Neural cell (in vitro differentiated cells): ENCODE measurements around the gene TSSC4. TPM values are rescaled to one million over a fixed set of nuclear protein-coding genes. Genes with fewer than 3 reads are reported as not detected.

Source experiments
- H2AFZ ChIP-seq: fragments of 200-600, 300-800 bp; sonication (generic), shearing (Covaris generic); 2 replicates; pipeline ENCODE4 v1.6.0; 2014; ENCODE audit warnings: low read depth, mild to moderate bottlenecking, antibody characterized with exemption, low read length, moderate library complexity
- H3F3A ChIP-seq: fragments of 200-600 bp; shearing (Covaris generic); 2 replicates; pipeline ENCODE4 v1.6.1; 2016; ENCODE audit warnings: mild to moderate bottlenecking, moderate library complexity, mixed read lengths, antibody characterized with exemption, low read length; ENCODE audit not compliant: insufficient read depth, poor library complexity, severe bottlenecking
- H3K27ac ChIP-seq: fragments of 200-600, 300-800 bp; sonication (generic), shearing (Covaris generic); 2 replicates; pipeline ENCODE4 v1.5.1; 2014; ENCODE audit warnings: mild to moderate bottlenecking, low read length, moderate library complexity
- H3K27me3 ChIP-seq: fragments of 300-800, 200-600 bp; sonication (generic), shearing (Covaris generic); 2 replicates; pipeline ENCODE4 v1.6.0; 2014; ENCODE audit warnings: mild to moderate bottlenecking, low read depth, low read length, moderate library complexity; ENCODE audit not compliant: insufficient read depth
- H3K36me3 ChIP-seq: fragments of 300-800, 200-600 bp; sonication (generic), shearing (Covaris generic); 2 replicates; pipeline ENCODE4 v1.5.1; 2014; ENCODE audit warnings: mild to moderate bottlenecking, antibody characterized with exemption, low read length, moderate library complexity; ENCODE audit not compliant: insufficient read depth
- H3K4me2 ChIP-seq: fragments of 300-800, 200-600 bp; sonication (generic), shearing (Covaris generic); 2 replicates; pipeline ENCODE4 v1.6.0; 2014; ENCODE audit warnings: mild to moderate bottlenecking, low read length
- H3K4me3 ChIP-seq: fragments of 300-800, 200-600 bp; sonication (generic), shearing (Covaris generic); 2 replicates; pipeline ENCODE4 v1.5.1; 2014; ENCODE audit warnings: mild to moderate bottlenecking, low read length, moderate library complexity
- H3K79me2 ChIP-seq: fragments of 200-600 bp; shearing (Covaris generic); replicated peaks from 2 replicates; pipeline ENCODE4 v1.6.0; 2014; ENCODE audit warnings: mild to moderate bottlenecking, low read length, moderate library complexity; ENCODE audit not compliant: insufficient read depth
- H3K9ac ChIP-seq: fragments of 300-800, 200-600 bp; sonication (generic), shearing (Covaris generic); 2 replicates; pipeline ENCODE4 v1.6.1; 2016; ENCODE audit warnings: mild to moderate bottlenecking, low read length, mixed read lengths
- H3K9me2 ChIP-seq: fragments of 200-600 bp; shearing (Covaris generic); 2 replicates; pipeline ENCODE4 v1.6.1; 2016; ENCODE audit warnings: mild to moderate bottlenecking, low read length, mixed read lengths; ENCODE audit not compliant: insufficient read depth
- H3K9me3 ChIP-seq: fragments of 200-600, 300-800 bp; sonication (generic), shearing (Covaris generic); 2 replicates; pipeline ENCODE4 v1.6.1; 2016; ENCODE audit warnings: mild to moderate bottlenecking, mixed run types, low read length, moderate library complexity, mixed read lengths
- H4K20me1 ChIP-seq: fragments of 200-600 bp; shearing (Covaris generic); 2 replicates; pipeline ENCODE4 v1.6.1; 2016; ENCODE audit warnings: mild to moderate bottlenecking, mixed run types; ENCODE audit not compliant: insufficient read depth
- EP300 ChIP-seq: fragments of 450-650 bp; conservative IDR thresholded peaks from 2 replicates; pipeline ENCODE4 v1.6.1; 2014; ENCODE audit warnings: antibody characterized with exemption, mild to moderate bottlenecking, moderate library complexity; ENCODE audit not compliant: poor library complexity, severe bottlenecking
- EZH2 ChIP-seq: fragments of 200-600, 300-800 bp; shearing (Covaris generic), sonication (generic); IDR thresholded peaks from 2 replicates; pipeline ENCODE4 v1.6.1; 2014; ENCODE audit warnings: antibody characterized with exemption, low read length, borderline replicate concordance, mild to moderate bottlenecking; ENCODE audit not compliant: insufficient read depth, poor library complexity, severe bottlenecking
- MXI1 ChIP-seq: fragments of 450-650 bp; conservative IDR thresholded peaks from 2 replicates; pipeline ENCODE4 v1.6.1; 2014; ENCODE audit warnings: antibody characterized with exemption, mild to moderate bottlenecking; ENCODE audit not compliant: poor library complexity, severe bottlenecking
- POLR2AphosphoS5 ChIP-seq: IDR thresholded peaks from 2 replicates; pipeline ENCODE4 v1.6.1; 2012
- RAD21 ChIP-seq: fragments of 450-650 bp; conservative IDR thresholded peaks from 2 replicates; pipeline ENCODE4 v1.6.1; 2014; ENCODE audit warnings: antibody characterized with exemption, mild to moderate bottlenecking, moderate library complexity
- REST ChIP-seq: IDR thresholded peaks from 2 replicates; pipeline ENCODE4 v1.6.1; 2012; ENCODE audit warnings: borderline replicate concordance
- SMC3 ChIP-seq: fragments of 450-650 bp; conservative IDR thresholded peaks from 2 replicates; pipeline ENCODE4 v1.6.1; 2014; ENCODE audit warnings: antibody characterized with exemption, mild to moderate bottlenecking, moderate library complexity; ENCODE audit not compliant: poor library complexity
- TAF1 ChIP-seq: IDR thresholded peaks from 2 replicates; pipeline ENCODE4 v1.6.1; 2012; ENCODE audit warnings: low read depth
- polyA plus RNA-seq: library from polyadenylated mRNA; depleted of rRNA; stranded (reverse); fragments of >200 nt; gene quantifications from 2 replicates; pipeline ENCODE4 v1.2.3, GENCODE V29; 2014
- TF ChIP-seq, protein P1 (sequence below): fragments of 450-650 bp; IDR thresholded peaks from 2 replicates; pipeline ENCODE4 v1.5.1; 2014; ENCODE audit warnings: antibody characterized with exemption, mild to moderate bottlenecking, moderate library complexity; ENCODE audit not compliant: poor library complexity, severe bottlenecking

The TSSC4 gene
- polyA plus RNA-seq, 1 donor from 2014 or later, result 54.3 TPM

DNA sequence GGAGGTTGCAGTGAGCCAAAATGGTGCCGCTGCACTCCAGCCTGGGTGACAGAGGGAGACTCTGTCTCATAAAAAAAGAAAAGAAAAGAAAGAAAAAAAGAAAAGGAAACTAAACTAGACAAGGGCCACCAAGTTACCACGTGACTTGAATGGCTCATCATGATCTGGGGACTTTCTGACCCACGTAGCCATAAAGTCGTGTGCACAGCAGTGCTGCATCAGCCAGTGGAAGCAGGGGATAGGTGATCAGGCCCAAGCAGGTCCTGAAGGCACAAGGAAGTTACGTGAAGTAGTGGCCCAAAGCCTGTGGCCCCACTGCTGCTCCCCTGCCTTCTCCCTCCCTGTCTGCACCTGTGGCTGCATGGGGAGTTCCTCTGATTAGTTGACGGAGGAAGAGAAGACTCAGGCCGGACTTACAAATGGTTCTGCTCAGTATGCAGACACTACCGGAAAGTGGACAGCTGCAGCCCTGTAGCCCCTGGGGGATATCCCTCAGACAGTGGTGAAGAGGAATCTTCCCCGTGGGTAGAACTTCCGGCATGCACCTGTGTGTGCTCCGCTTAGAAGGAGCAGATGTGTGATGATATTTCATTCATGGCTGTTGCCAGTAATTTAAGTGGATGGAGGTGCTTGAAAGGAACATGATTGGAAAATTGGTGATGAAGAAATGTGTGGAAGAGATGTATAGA is 41.7 kb upstream of the TSSC4 start:
- no peak overlapping the region for H3K9ac ChIP-seq
- no peaks in the 10 kb centered on the region for H3F3A ChIP-seq
- no peaks in the 10 kb centered on the region for H4K20me1 ChIP-seq
- no peak overlapping the region for H3K4me2 ChIP-seq
- H3K4me3 ChIP-seq, result no peak overlapping the region
- H3K36me3 ChIP-seq, result no peaks in the 10 kb centered on the region
- no peak overlapping the region for H2AFZ ChIP-seq
- no peaks in the 10 kb centered on the region for H3K27me3 ChIP-seq
- H3K27ac ChIP-seq, result no peak overlapping the region
- no peaks in the 10 kb centered on the region for H3K9me3 ChIP-seq
- TF ChIP-seq SMC3 (no peak), TAF1 (no peak), REST (no peak), EZH2 (no peak)
- H3K79me2 ChIP-seq, result no peaks in the 10 kb centered on the region
- no peaks in the 10 kb centered on the region for H3K9me2 ChIP-seq

GRCh38 chr11:2359557-2359956 is 41.0 kb upstream of the TSSC4 start:
- H3K79me2 ChIP-seq, result no peaks in the 10 kb centered on the region
- no peak overlapping the region for H2AFZ ChIP-seq
- H3F3A ChIP-seq, result no peaks in the 10 kb centered on the region
- no peak overlapping the region for H3K27ac ChIP-seq
- H3K9ac ChIP-seq, result no peak overlapping the region
- no peaks in the 10 kb centered on the region for H3K27me3 ChIP-seq
- TF ChIP-seq POLR2AphosphoS5 (no peak), REST (no peak), SMC3 (no peak), TAF1 (no peak), EZH2 (no peak), MXI1 (no peak), EP300 (no peak), RAD21 (no peak)
- TF ChIP-seq, protein P1, sequence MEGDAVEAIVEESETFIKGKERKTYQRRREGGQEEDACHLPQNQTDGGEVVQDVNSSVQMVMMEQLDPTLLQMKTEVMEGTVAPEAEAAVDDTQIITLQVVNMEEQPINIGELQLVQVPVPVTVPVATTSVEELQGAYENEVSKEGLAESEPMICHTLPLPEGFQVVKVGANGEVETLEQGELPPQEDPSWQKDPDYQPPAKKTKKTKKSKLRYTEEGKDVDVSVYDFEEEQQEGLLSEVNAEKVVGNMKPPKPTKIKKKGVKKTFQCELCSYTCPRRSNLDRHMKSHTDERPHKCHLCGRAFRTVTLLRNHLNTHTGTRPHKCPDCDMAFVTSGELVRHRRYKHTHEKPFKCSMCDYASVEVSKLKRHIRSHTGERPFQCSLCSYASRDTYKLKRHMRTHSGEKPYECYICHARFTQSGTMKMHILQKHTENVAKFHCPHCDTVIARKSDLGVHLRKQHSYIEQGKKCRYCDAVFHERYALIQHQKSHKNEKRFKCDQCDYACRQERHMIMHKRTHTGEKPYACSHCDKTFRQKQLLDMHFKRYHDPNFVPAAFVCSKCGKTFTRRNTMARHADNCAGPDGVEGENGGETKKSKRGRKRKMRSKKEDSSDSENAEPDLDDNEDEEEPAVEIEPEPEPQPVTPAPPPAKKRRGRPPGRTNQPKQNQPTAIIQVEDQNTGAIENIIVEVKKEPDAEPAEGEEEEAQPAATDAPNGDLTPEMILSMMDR, result no peak
- H3K36me3 ChIP-seq, result no peaks in the 10 kb centered on the region
- no peaks in the 10 kb centered on the region for H3K9me2 ChIP-seq
- no peak overlapping the region for H3K4me2 ChIP-seq
- no peak overlapping the region for H3K4me3 ChIP-seq
- H3K9me3 ChIP-seq, result no peaks in the 10 kb centered on the region
- H4K20me1 ChIP-seq, result no peaks in the 10 kb centered on the region
